H1 (cell line): ENCODE measurements around the gene TCERG1L. TPM values are rescaled to one million over a fixed set of nuclear protein-coding genes. Genes with fewer than 3 reads are reported as not detected.
A peak's percentile ranks its signal among the peaks of the same experiment; 100 is the strongest.

ENCODE experiments used
- CTCF ChIA-PET: fragments of 300-600 bp; sonication (Branson Sonifier 250); formaldehyde crosslinking; loops from one replicate; lab custom pipeline; 2021; ENCODE audit not compliant: partially characterized antibody; lab: Charles Lee
- POLR2A ChIA-PET: fragments of 300-600 bp; sonication (Branson Sonifier 250); formaldehyde crosslinking; loops from one replicate; lab custom pipeline; 2021; ENCODE audit warnings: inconsistent platforms; ENCODE audit not compliant: partially characterized antibody; lab: Charles Lee
- DNase-seq, 2 experiments: peaks; one replicate each; pipeline versions ENCODE4 v3.0.0 to v3.0.0-alpha.2; 2010 to 2022; ENCODE audit warnings: low spot score in 2 of 2, low read depth in 1 of 2, mixed read lengths in 1 of 2
- FAIRE-seq: peaks from 2 replicates; lab custom pipeline; 2011; peaks lifted over from hg19 to GRCh38; lab: Jason Lieb, UNC
- H2AFZ ChIP-seq: 2 replicates; pipeline ENCODE4 v1.8.1; 2012; ENCODE audit warnings: low read length, inconsistent platforms
- H2AK5ac ChIP-seq: 2 replicates; pipeline ENCODE4 v1.6.1; 2013; ENCODE audit warnings: low read depth, low read length
- H2BK120ac ChIP-seq: replicated peaks from 2 replicates; pipeline ENCODE3; 2013; ENCODE audit warnings: low read depth, low read length, inconsistent platforms
- H2BK12ac ChIP-seq: 2 replicates; pipeline ENCODE4 v1.6.1; 2013; ENCODE audit warnings: low read depth, low read length
- H2BK15ac ChIP-seq: 2 replicates; pipeline ENCODE4 v1.6.1; 2013; ENCODE audit warnings: low read length
- H2BK20ac ChIP-seq: 2 replicates; pipeline ENCODE4 v1.6.1; 2013; ENCODE audit warnings: low read length
- H2BK5ac ChIP-seq: 2 replicates; pipeline ENCODE4 v1.6.1; 2013; ENCODE audit warnings: low read depth, low read length
- H3K14ac ChIP-seq: 2 replicates; pipeline ENCODE4 v1.6.1; 2013; ENCODE audit warnings: inconsistent platforms; ENCODE audit not compliant: insufficient read length
- H3K18ac ChIP-seq: 2 replicates; pipeline ENCODE4 v1.6.1; 2013; ENCODE audit warnings: low read length; ENCODE audit errors: extremely low read depth
- H3K23ac ChIP-seq: 2 replicates; pipeline ENCODE4 v1.6.1; 2013; ENCODE audit warnings: inconsistent platforms; ENCODE audit not compliant: insufficient read length
- H3K23me2 ChIP-seq: 2 replicates; pipeline ENCODE4 v1.6.1; 2013; ENCODE audit warnings: low read depth, low read length
- H3K27ac ChIP-seq: 2 replicates; pipeline ENCODE4 v1.6.1; 2011; ENCODE audit warnings: low read depth, low read length, inconsistent platforms
- H3K27me3 ChIP-seq, 4 experiments: replicated peaks in 1 of 4; 1 replicate in 1 of 4; 2 replicates in 3 of 4; pipeline versions ENCODE4 v1.6.1 to v1.8.1; 2011 to 2013; ENCODE audit warnings: low read length in 3 of 4, mild to moderate bottlenecking in 3 of 4, inconsistent platforms in 2 of 4, mixed read lengths in 2 of 4, moderate library complexity in 1 of 4; ENCODE audit not compliant: control insufficient read depth in 3 of 4, insufficient read depth in 3 of 4; ENCODE audit errors: extremely low read depth in 1 of 4
- H3K36me3 ChIP-seq, 4 experiments: 2 replicates each; pipeline versions ENCODE4 v1.6.1 to v1.8.1; 2011 to 2013; ENCODE audit warnings: mild to moderate bottlenecking in 4 of 4, low read length in 3 of 4, moderate library complexity in 2 of 4, control low read depth in 1 of 4, inconsistent platforms in 1 of 4; ENCODE audit not compliant: insufficient read depth in 4 of 4, control insufficient read depth in 2 of 4
- H3K4ac ChIP-seq: replicated peaks from 2 replicates; pipeline ENCODE3; 2013; ENCODE audit warnings: low read length, low read depth, mixed read lengths, inconsistent platforms; ENCODE audit not compliant: insufficient read length
- H3K4me1 ChIP-seq, 4 experiments: replicated peaks in 1 of 4; 1 replicate in 1 of 4; 2 replicates in 3 of 4; pipeline versions ENCODE4 v1.6.1 to v1.8.1; 2011 to 2013; ENCODE audit warnings: low read length in 3 of 4, inconsistent platforms in 2 of 4, mixed read lengths in 1 of 4; ENCODE audit not compliant: insufficient read depth in 4 of 4, control insufficient read depth in 3 of 4
- H3K4me2 ChIP-seq, 2 experiments: 2 replicates each; pipeline versions ENCODE4 v1.6.1 to v1.8.1; 2011 to 2013; ENCODE audit warnings: low read depth in 2 of 2, low read length in 2 of 2, control low read depth in 1 of 2, inconsistent platforms in 1 of 2, mild to moderate bottlenecking in 1 of 2; ENCODE audit not compliant: insufficient read depth in 1 of 2
- H3K4me3 ChIP-seq, 4 experiments: fragments of 200-600, 300-600 bp in 1 of 4; sonication (generic), shearing (Covaris generic), sonication (Bioruptor Twin) in 1 of 4; 2 replicates each; pipeline versions ENCODE4 v1.5.1 to v1.8.1; 2011 to 2016; ENCODE audit warnings: low read length in 4 of 4, low read depth in 3 of 4, control low read depth in 2 of 4, inconsistent platforms in 2 of 4, mild to moderate bottlenecking in 2 of 4, mixed read lengths in 1 of 4, moderate library complexity in 1 of 4; ENCODE audit not compliant: insufficient read depth in 2 of 4; ENCODE audit errors: extremely low read depth in 1 of 4
- H3K56ac ChIP-seq: replicated peaks from 2 replicates; pipeline ENCODE3; 2013; ENCODE audit warnings: low read depth, mild to moderate bottlenecking, mixed read lengths, low read length, inconsistent platforms; ENCODE audit not compliant: insufficient read length
- H3K79me1 ChIP-seq: 2 replicates; pipeline ENCODE4 v1.6.1; 2013; ENCODE audit warnings: low read depth, low read length, control low read depth
- H3K79me2 ChIP-seq, 2 experiments: 2 replicates each; pipeline versions ENCODE4 v1.6.1 to v1.8.1; 2012 to 2013; ENCODE audit warnings: low read length in 2 of 2, mild to moderate bottlenecking in 2 of 2, inconsistent platforms in 1 of 2; ENCODE audit not compliant: insufficient read depth in 2 of 2, control insufficient read depth in 1 of 2
- H3K9ac ChIP-seq, 4 experiments: replicated peaks in 1 of 4; 1 replicate in 1 of 4; 2 replicates in 3 of 4; pipeline versions ENCODE4 v1.6.1 to v1.8.1; 2011 to 2013; ENCODE audit warnings: low read depth in 3 of 4, low read length in 3 of 4, control low read depth in 2 of 4, mild to moderate bottlenecking in 2 of 4, moderate library complexity in 2 of 4, inconsistent platforms in 1 of 4; ENCODE audit errors: extremely low read depth in 1 of 4
- H3K9me3 ChIP-seq, 2 experiments: 2 replicates each; pipeline versions ENCODE4 v1.6.1 to v1.8.1; 2012 to 2013; ENCODE audit warnings: mild to moderate bottlenecking in 2 of 2, moderate library complexity in 2 of 2, control low read depth in 1 of 2, inconsistent platforms in 1 of 2, low read depth in 1 of 2, low read length in 1 of 2, mixed read lengths in 1 of 2; ENCODE audit not compliant: insufficient read depth in 2 of 2
- H4K20me1 ChIP-seq, 2 experiments: replicated peaks in 1 of 2; 2 replicates each; pipeline versions ENCODE3 to v1.8.1; 2011 to 2013; ENCODE audit warnings: inconsistent platforms in 2 of 2, low read length in 2 of 2, mild to moderate bottlenecking in 1 of 2; ENCODE audit not compliant: insufficient read depth in 2 of 2, control insufficient read depth in 1 of 2
- H4K5ac ChIP-seq: 2 replicates; pipeline ENCODE4 v1.6.1; 2013; ENCODE audit warnings: low read length, low read depth, mixed read lengths, inconsistent platforms; ENCODE audit not compliant: insufficient read length
- H4K8ac ChIP-seq: 2 replicates; pipeline ENCODE4 v1.8.0; 2013; ENCODE audit warnings: mild to moderate bottlenecking, moderate library complexity, low read length, inconsistent platforms; ENCODE audit not compliant: insufficient read depth; ENCODE audit errors: extremely low read depth
- H4K91ac ChIP-seq: replicated peaks from 2 replicates; pipeline ENCODE3; 2013; ENCODE audit warnings: low read length, mixed read lengths, inconsistent platforms; ENCODE audit not compliant: insufficient read length
- CEBPB ChIP-seq: IDR thresholded peaks from 2 replicates; pipeline ENCODE4 v1.6.1; 2012; ENCODE audit warnings: low read depth, low read length
- CHD1 ChIP-seq: IDR thresholded peaks from 2 replicates; pipeline ENCODE4 v1.6.1; 2012; ENCODE audit warnings: low read depth, low read length, improper control_type of control experiment
- EZH2 ChIP-seq: fragments of 200-600 bp; sonication (generic); IDR thresholded peaks from 2 replicates; pipeline ENCODE4 v1.7.1; 2012; ENCODE audit warnings: low read depth, mild to moderate bottlenecking, moderate library complexity, low read length, inconsistent platforms; ENCODE audit not compliant: severe bottlenecking
- KDM5A ChIP-seq: fragments of 200-600 bp; IDR thresholded peaks from 2 replicates; pipeline ENCODE4 v1.7.1; 2012; ENCODE audit warnings: mild to moderate bottlenecking, low read length, inconsistent platforms, mixed read lengths
- MAFK ChIP-seq: IDR thresholded peaks from 2 replicates; pipeline ENCODE4 v1.6.1; 2012; ENCODE audit warnings: low read depth, mild to moderate bottlenecking, improper control_type of control experiment, low read length
- POLR2A ChIP-seq, 2 experiments: IDR thresholded peaks; 1 replicate in 1 of 2; 2 replicates in 1 of 2; pipeline ENCODE4 v1.6.1; 2011; ENCODE audit warnings: low read depth in 2 of 2, low read length in 2 of 2, mild to moderate bottlenecking in 2 of 2; ENCODE audit errors: control extremely low read depth in 1 of 2
- RAD21 ChIP-seq, 2 experiments: IDR thresholded peaks in 1 of 2; conservative IDR thresholded peaks in 1 of 2; 2 replicates each; pipeline ENCODE4 v1.6.1; 2011; ENCODE audit warnings: low read depth in 2 of 2, low read length in 2 of 2, improper control_type of control experiment in 1 of 2, inconsistent platforms in 1 of 2, mild to moderate bottlenecking in 1 of 2, moderate library complexity in 1 of 2
- SIRT6 ChIP-seq: IDR thresholded peaks from one replicate; pipeline ENCODE4 v1.7.1; 2012; ENCODE audit warnings: low read length, inconsistent platforms
- TBP ChIP-seq: IDR thresholded peaks from 2 replicates; pipeline ENCODE4 v1.6.1; 2011; ENCODE audit warnings: low read depth, low read length, improper control_type of control experiment
- WGBS, 2 experiments: shearing (Covaris generic) in 1 of 2; methylation state at CpG; one replicate each; pipeline versions ENCODE4 v1.1.6 to v1.1.7; 2013 to 2015; ENCODE audit warnings: low lambda C conversion rate in 2 of 2, mixed read lengths in 2 of 2, inconsistent platforms in 1 of 2, low coverage in 1 of 2, missing lambda C conversion rate in 1 of 2; ENCODE audit not compliant: insufficient replicate concordance in 2 of 2, insufficient coverage in 1 of 2, insufficient read length in 1 of 2; ENCODE audit errors: extremely low coverage in 1 of 2, missing lambda C conversion rate in 1 of 2; 5-methylcytosine and 5-hydroxymethylcytosine counted together
- polyA plus RNA-seq, 7 experiments: library from polyadenylated mRNA; depleted of rRNA in 3 of 7; stranded (reverse) in 5 of 7; unstranded in 2 of 7; fragments of >200 nt in 5 of 7; fragments of 200-250 nt in 2 of 7; gene quantifications; 1 replicate in 5 of 7; 2 replicates in 1 of 7; 4 replicates in 1 of 7; pipeline versions ENCODE4 v1.2.1 to v1.2.3, GENCODE V29; 2011 to 2013; ENCODE audit warnings: missing spikeins in 2 of 7, mixed read lengths in 2 of 7
- total RNA-seq: library from RNA; stranded (reverse); fragmentation: NEBNext Ultra II Directional; extraction: Animal tissue kit (Norgen Biotek cat#: 25700); gene quantifications from 2 replicates; pipeline ENCODE4 v1.2.1, GENCODE V29; 2021

The TCERG1L gene
- total and polyA plus RNA-seq, 2 of the 8 experiments (the other 6 are each of a cell fraction or from before 2014, with no cell fraction given) = 3.9 to 6.9 TPM

DNA sequence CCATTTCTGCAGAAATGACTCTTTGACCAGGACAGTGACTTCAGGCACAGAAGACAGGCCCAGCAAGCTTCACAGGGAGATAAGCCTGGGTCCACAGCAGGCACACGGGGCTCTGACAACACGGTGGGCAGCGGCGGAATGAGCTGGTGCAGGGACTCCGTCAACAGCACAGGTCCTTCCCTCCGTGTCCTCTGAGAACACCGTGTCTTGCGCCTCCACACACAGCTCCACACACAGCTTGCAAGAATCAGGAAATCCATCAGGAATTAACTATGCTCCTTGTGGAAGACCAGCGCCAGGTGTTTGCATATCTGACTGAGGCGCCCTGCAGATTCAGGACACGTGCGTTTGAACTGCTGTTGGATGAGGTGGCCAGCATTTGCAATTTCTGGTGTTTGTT lies 39.6 kb downstream of the TCERG1L start:
- Histone ChIP-seq H3K79me2 (no peaks in the 10 kb centered on the region), H3K4me1 (no peaks in the 10 kb centered on the region; a peak in 1 of 7 replicates), H3K23ac (no peak overlapping the region), H3K56ac (no peak overlapping the region), H2BK20ac (no peak overlapping the region), H3K9ac (no peak overlapping the region), H3K4ac (no peak overlapping the region), H4K8ac (peak overlapping the region; percentile 47), H3K4me2 (no peak overlapping the region), H3K79me1 (no peaks in the 10 kb centered on the region), H2AK5ac (no peak overlapping the region), H3K27me3 (no peaks in the 10 kb centered on the region), H3K23me2 (no peaks in the 10 kb centered on the region), H3K36me3 (no peaks in the 10 kb centered on the region), H2BK5ac (no peak overlapping the region), H4K91ac (no peak overlapping the region), H3K27ac (no peak overlapping the region), H3K14ac (no peak overlapping the region), H2BK15ac (no peak overlapping the region), H4K5ac (no peak overlapping the region), H3K9me3 (no peaks in the 10 kb centered on the region), H3K4me3 (no peak overlapping the region), H2BK12ac (no peak overlapping the region; the same call in 1 of the 2 replicates), H2AFZ (no peak overlapping the region), H3K18ac (no peak overlapping the region), H4K20me1 (peaks cover 0 to 1% of the 10 kb centered on the region in 2 experiments), H2BK120ac (no peak overlapping the region)
- ChIA-PET CTCF (interaction anchor here (0.6 to 2.2 kb wide), 3 partner anchors 37 to 251 kb away, joined by 3 to 5 read pairs (median 3); no protein-coding TSS in a partner anchor), POLR2A (no interaction called here)
- WGBS, 2 experiments = 92% methylated on average over 12 of the region's 12 CpGs; no CpG with 5 or more reads in 1 of the 2 experiments
- FAIRE-seq = no peak
- DNase-seq = no peak
- TF ChIP-seq KDM5A (no peak), EZH2 (no peak), MAFK (no peak), RAD21 (IDR thresholded peaks at IDR 0.05 in 1 of 2, conservative IDR thresholded peaks at IDR 0.05 in 1 of 2; ENCODE audit: low read depth in 2 of 2, low read length in 2 of 2) (no peak), CEBPB (no peak), CHD1 (no peak), SIRT6 (no peak), POLR2A (IDR thresholded peaks at IDR 0.05; ENCODE audit: control extremely low read depth in 1 of 2, low read depth in 2 of 2, low read length in 2 of 2) (no peak), TBP (no peak)
- TF ChIP-seq, all 59 proteins: peak for 0
